ENCODE data around the gene CXCL8.

GRCh38 chr4:73705056-73705432, 35.3 kb upstream of the CXCL8 start:
- TF ChIP-seq HMGXB4 (CRISPR knock-in tag; IDR thresholded peaks at IDR 0.05; ENCODE audit: borderline replicate concordance) = no peak
- no peak for TF ChIP-seq BCL3 (IDR thresholded peaks at IDR 0.05)
- TF ChIP-seq, protein P1, sequence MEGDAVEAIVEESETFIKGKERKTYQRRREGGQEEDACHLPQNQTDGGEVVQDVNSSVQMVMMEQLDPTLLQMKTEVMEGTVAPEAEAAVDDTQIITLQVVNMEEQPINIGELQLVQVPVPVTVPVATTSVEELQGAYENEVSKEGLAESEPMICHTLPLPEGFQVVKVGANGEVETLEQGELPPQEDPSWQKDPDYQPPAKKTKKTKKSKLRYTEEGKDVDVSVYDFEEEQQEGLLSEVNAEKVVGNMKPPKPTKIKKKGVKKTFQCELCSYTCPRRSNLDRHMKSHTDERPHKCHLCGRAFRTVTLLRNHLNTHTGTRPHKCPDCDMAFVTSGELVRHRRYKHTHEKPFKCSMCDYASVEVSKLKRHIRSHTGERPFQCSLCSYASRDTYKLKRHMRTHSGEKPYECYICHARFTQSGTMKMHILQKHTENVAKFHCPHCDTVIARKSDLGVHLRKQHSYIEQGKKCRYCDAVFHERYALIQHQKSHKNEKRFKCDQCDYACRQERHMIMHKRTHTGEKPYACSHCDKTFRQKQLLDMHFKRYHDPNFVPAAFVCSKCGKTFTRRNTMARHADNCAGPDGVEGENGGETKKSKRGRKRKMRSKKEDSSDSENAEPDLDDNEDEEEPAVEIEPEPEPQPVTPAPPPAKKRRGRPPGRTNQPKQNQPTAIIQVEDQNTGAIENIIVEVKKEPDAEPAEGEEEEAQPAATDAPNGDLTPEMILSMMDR (IDR thresholded peaks at IDR 0.05) = no peak
- TF ChIP-seq CHD2 (IDR thresholded peaks at IDR 0.05; ENCODE audit: low read length, partially characterized antibody) = no peak
- no peak for TF ChIP-seq MAFK (IDR thresholded peaks at IDR 0.05; ENCODE audit: partially characterized antibody)
- TF ChIP-seq KDM1A (IDR thresholded peaks at IDR 0.05; ENCODE audit: low read depth) = no peak
- no peak for TF ChIP-seq ZFP36 (IDR thresholded peaks at IDR 0.05; ENCODE audit: borderline replicate concordance, partially characterized antibody)
- TF ChIP-seq HOXB13 (CRISPR knock-in tag; IDR thresholded peaks at IDR 0.05; ENCODE audit: low read depth) = no peak

All from A549 (cell line).